Pancreas (tissue), 10 donors: Measurements from ENCODE around the gene DMAC1. TPM values are rescaled to one million over a fixed set of nuclear protein-coding genes. Genes with fewer than 3 reads are reported as not detected.

ENCODE experiments used
- ATAC-seq, 4 donors: fragments of 200-7000 bp; cut with Tn5 transposase; one replicate each; pipeline versions ENCODE4 v1.8.0 to v1.9.1; 2020; ENCODE audit warnings: mild to moderate bottlenecking in 4 of 4, moderate library complexity in 4 of 4
- DNase-seq, 6 donors: peaks; one replicate each; pipeline ENCODE4 v3.0.0-alpha.2; 2020
- FAIRE-seq: peaks from 2 replicates; lab custom pipeline; 2012; peaks lifted over from hg19 to GRCh38; lab: Jason Lieb, UNC
- H3K27ac ChIP-seq, 4 donors: fragments of 200-600 bp; sonication (generic); 1 replicate in 3 of 4; 2 replicates in 1 of 4; pipeline versions ENCODE4 v1.5.0 to v1.8.0; 2020
- H3K27me3 ChIP-seq, 4 donors: fragments of 200-600 bp; one replicate each; pipeline ENCODE4 v1.8.0; 2021
- H3K36me3 ChIP-seq, 3 donors: fragments of 200-600 bp; sonication (generic) in 1 of 3; one replicate each; pipeline versions ENCODE4 v1.5.0 to v1.8.0; 2020 to 2021
- H3K4me1 ChIP-seq, 3 donors: fragments of 200-600 bp; one replicate each; pipeline ENCODE4 v1.8.0; 2021
- H3K4me3 ChIP-seq, 4 donors: fragments of 200-600 bp; sonication (generic) in 2 of 4; one replicate each; pipeline versions ENCODE4 v1.5.0 to v1.8.0; 2020 to 2021
- H3K9me3 ChIP-seq, 4 donors: fragments of 200-600 bp; one replicate each; pipeline ENCODE4 v1.8.0; 2021
- WGBS, 2 donors: extraction: QIAGEN DNeasy Blood & Tissue Kit; methylation state at CpG; one replicate each; pipeline ENCODE4 v1.1.7; 2013; 5-methylcytosine and 5-hydroxymethylcytosine counted together
- intact Hi-C, 3 donors: fragments of 100-400 bp; cut with DNase I; formaldehyde crosslinking; loops; one replicate each; pipeline versions ENCODE4 v1.11.1 to v1.14.2; 2022
- polyA plus RNA-seq, 2 donors: library from polyadenylated mRNA; stranded (reverse); fragments of 200-250 nt; gene quantifications; one replicate each; pipeline ENCODE4 v1.2.3, GENCODE V29; 2013
- total RNA-seq, 6 donors: library from RNA; stranded (reverse); fragmentation: NEBNext Ultra II Directional in 4 of 6; extraction: Animal tissue kit (Norgen Biotek cat#: 25700) in 4 of 6; gene quantifications; one replicate each; pipeline versions ENCODE4 v1.2.1 to v1.2.4, GENCODE V29; 2021 to 2023
- TF ChIP-seq, protein P1 (sequence below), 4 donors: fragments of 200-600 bp; sonication (generic) in 3 of 4; IDR thresholded peaks; one replicate each; pipeline versions ENCODE4 v1.5.0 to v1.8.0; 2021; ENCODE audit warnings: antibody characterized with exemption in 4 of 4
- donor health status: healthy with polysubstance abuse.
- donor health status: DM: no; HTN: no; CAD: no; lungs with moderate emphysema.
- donor health status: DM: no; HTN: no; CAD: no.
- donor health status: control.
- donor health status: control.
- donor health status: Bipolar disorder and iron deficiency.
- donor health status: DM: yes; HTN: yes; CAD: no.
- donor health status: DM: no; HTN: no; CAD: no.
- donor health status: DM: no; HTN: no; CAD: no.
- donor health status: DM: yes; HTN: yes; CAD: no.

Gene DMAC1
- total and polyA plus RNA-seq, 8 donors = 4.3 to 23.4 (median 13.7) TPM

DNA sequence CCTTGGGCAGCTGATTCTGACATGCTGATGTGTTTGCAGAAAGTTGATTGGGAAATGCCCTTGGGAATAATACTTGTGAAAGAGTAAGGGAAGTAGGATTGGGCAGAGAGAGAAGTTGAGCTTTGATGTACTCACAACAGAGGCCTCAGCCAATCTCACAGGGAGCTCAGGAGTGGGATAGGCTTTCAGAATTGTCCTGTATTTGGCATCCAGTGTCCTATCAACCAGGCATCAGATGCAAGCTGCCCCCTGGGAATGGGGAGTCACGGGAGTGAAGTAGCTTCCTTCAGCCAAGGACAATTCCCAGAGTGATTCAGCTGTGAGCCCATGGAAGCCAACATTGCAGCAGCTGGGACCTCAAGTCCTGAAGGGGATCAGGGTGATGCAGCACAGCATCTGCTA is 39.6 kb downstream of the DMAC1 start:
- H3K4me3 ChIP-seq = no peak overlapping the region
- no peak for DNase-seq
- TF ChIP-seq, protein P1, sequence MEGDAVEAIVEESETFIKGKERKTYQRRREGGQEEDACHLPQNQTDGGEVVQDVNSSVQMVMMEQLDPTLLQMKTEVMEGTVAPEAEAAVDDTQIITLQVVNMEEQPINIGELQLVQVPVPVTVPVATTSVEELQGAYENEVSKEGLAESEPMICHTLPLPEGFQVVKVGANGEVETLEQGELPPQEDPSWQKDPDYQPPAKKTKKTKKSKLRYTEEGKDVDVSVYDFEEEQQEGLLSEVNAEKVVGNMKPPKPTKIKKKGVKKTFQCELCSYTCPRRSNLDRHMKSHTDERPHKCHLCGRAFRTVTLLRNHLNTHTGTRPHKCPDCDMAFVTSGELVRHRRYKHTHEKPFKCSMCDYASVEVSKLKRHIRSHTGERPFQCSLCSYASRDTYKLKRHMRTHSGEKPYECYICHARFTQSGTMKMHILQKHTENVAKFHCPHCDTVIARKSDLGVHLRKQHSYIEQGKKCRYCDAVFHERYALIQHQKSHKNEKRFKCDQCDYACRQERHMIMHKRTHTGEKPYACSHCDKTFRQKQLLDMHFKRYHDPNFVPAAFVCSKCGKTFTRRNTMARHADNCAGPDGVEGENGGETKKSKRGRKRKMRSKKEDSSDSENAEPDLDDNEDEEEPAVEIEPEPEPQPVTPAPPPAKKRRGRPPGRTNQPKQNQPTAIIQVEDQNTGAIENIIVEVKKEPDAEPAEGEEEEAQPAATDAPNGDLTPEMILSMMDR (IDR thresholded peaks at IDR 0.05) = no peak
- no peaks in the 10 kb centered on the region for H3K27me3 ChIP-seq
- H3K9me3 ChIP-seq = no peaks in the 10 kb centered on the region
- no peak for FAIRE-seq
- WGBS, 2 donors = 56 to 79% methylated on average over 1 of the region's 1 CpG
- no peak overlapping the region for H3K27ac ChIP-seq
- peak in 1 of 4 donors; percentile 32 for ATAC-seq
- intact Hi-C loops = no loop called here
- no peaks in the 10 kb centered on the region for H3K36me3 ChIP-seq
- no peaks in the 10 kb centered on the region for H3K4me1 ChIP-seq

DNA sequence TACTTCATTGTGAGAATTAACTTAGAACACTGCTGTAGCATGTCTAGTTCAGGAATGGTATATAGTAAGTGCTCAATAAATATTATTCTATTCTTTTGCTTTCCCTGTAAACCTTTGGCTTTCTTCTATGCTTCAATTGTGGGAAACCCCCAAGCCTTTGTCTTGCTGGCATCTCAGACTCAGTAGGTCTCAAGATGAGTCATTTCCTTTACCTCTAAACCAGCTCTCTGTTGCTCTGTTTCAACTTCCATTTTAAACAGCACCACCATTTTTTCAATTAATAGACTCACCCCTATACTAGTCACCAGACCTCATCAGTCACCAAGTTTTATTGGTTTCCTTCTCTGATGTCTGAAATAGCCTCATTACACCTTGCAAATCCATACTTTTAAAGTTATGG is 43.5 kb downstream of the DMAC1 start:
- no peak for FAIRE-seq

DNA sequence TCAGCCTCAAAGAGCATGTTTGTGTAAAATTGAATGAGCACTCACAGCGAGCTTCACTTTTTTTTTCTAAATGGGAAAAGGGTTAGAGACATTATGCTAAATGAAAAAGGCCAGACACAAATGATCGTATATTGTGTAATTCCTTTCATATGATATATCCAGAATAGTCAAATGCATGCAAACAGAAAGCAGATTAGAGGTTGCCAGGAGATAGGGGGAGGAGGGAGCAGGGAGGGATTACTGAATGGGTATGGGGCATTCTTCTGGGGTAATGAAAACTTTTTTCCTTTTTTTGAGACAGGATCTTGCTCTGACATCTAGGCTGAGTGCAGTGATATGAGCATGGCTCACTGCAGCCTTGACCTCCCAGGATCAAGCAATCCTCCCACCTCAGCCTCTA is 47.1 kb downstream of the DMAC1 start:
- 54 to 55% methylated on average over 2 of the region's 2 CpGs for WGBS, 2 donors
- TF ChIP-seq, protein P1 (IDR thresholded peaks at IDR 0.05) = no peak

More for the DNA sequence above, 43.5 kb downstream of the DMAC1 start:
- no peaks in the 10 kb centered on the region for H3K9me3 ChIP-seq
- ATAC-seq (no peak), DNase-seq (no peak)
- TF ChIP-seq, protein P1 (IDR thresholded peaks at IDR 0.05) = no peak
- H3K36me3 ChIP-seq = no peaks in the 10 kb centered on the region
- intact Hi-C loops = no loop called here
- H3K4me1 ChIP-seq = no peaks in the 10 kb centered on the region
- no peaks in the 10 kb centered on the region for H3K27me3 ChIP-seq
- no peak overlapping the region for H3K4me3 ChIP-seq
- H3K27ac ChIP-seq = no peak overlapping the region

More for the DNA sequence above, 47.1 kb downstream of the DMAC1 start:
- ATAC-seq (no peak), DNase-seq (no peak), FAIRE-seq (no peak)
- Histone ChIP-seq H3K4me1 (no peaks in the 10 kb centered on the region), H3K4me3 (no peak overlapping the region), H3K36me3 (no peaks in the 10 kb centered on the region), H3K27ac (no peak overlapping the region), H3K27me3 (no peaks in the 10 kb centered on the region), H3K9me3 (peaks cover 0 to 3% (median 0%) of the 10 kb centered on the region in 4 donors)
- intact Hi-C loops = no loop called here
